ENCODE measurements around the gene ROPN1B. TPM values are rescaled to one million over a fixed set of nuclear protein-coding genes. Genes with fewer than 3 reads are reported as not detected.

The ROPN1B gene
- total RNA-seq, 2 experiments from 2014 or later: not detected

DNA sequence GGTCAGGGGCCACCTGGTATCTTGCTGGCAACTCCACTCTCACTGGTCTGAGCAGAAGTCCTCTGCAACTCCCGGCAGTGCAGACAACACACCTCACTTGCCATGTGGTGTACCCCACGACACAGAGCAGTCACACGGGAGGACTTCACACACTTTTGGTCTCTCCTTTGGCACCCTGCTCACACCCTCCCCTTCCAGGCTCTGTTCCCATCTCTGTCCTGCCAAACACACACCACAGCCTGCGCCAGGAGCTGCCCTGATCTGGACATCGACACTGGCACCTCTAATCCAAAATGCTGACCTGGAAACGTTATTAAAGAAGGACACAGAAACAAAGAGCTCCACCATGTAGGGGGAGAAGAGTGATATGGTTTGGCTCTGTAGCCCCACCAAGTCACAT, 57.8 kb downstream of the ROPN1B start:
- no peak overlapping the region for H3K27ac Mint-ChIP-seq
- no peak for DNase-seq
- CTCF ChIA-PET: no interaction called here
- H3K36me3 Mint-ChIP-seq (ENCODE audit: low read depth): peaks cover 47% of the 10 kb centered on the region
- no peak overlapping the region for H3K4me3 Mint-ChIP-seq
- H3K4me1 Mint-ChIP-seq (ENCODE audit: low read depth): peaks cover 3% of the 10 kb centered on the region
- intact Hi-C loops (cut with micrococcal nuclease): no loop called here
- H3K9me3 Mint-ChIP-seq: peaks cover 17% of the 10 kb centered on the region
- H3K27me3 Mint-ChIP-seq (ENCODE audit: low read depth): no peaks in the 10 kb centered on the region

DNA sequence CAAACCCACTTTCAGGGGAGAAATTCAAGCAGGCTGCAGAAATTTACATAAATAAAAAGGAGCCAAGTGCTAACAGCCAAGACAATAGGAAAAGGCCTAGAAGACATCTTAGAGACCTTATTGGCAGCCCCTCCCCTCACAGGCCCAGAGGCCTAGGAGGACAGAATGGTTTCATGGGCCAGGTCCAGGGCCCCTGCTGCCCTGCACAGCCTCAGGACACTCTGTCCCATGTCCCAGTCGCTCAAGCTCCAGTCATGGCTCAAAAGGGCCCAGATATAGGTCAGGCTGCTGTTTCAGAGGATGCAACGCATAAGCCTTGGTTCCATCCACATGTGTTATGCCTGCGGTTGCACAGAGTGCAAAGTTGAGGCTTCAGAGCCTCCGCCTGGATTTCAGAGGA, 59.1 kb downstream of the ROPN1B start:
- peaks cover 59% of the 10 kb centered on the region for H3K36me3 Mint-ChIP-seq (ENCODE audit: low read depth)
- intact Hi-C loops (cut with micrococcal nuclease): no loop called here
- H3K4me3 Mint-ChIP-seq: no peak overlapping the region
- H3K4me1 Mint-ChIP-seq (ENCODE audit: low read depth): peaks cover 3% of the 10 kb centered on the region
- no peak for DNase-seq
- peaks cover 17% of the 10 kb centered on the region for H3K9me3 Mint-ChIP-seq
- CTCF ChIA-PET: no interaction called here
- no peaks in the 10 kb centered on the region for H3K27me3 Mint-ChIP-seq (ENCODE audit: low read depth)
- no peak overlapping the region for H3K27ac Mint-ChIP-seq

DNA sequence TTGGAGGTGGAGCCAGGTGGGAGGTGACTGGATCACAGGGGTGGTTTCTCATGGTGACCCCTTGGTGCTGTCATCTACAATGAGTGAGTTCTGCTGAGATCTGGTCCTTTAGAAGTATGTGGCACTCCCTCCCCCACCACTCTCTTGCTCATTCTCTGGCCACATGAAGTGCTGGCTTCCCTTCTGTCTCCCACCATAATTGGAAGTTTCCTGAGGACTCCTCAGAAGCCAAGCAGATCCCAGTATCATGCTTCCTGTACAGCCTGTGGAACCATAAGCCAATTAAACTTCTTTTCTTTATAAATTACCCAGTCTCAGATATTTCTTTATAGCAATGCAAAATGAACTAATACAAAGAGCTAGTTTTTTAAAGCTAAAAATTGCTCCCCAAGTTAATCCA, 60.3 kb downstream of the ROPN1B start:
- CTCF ChIA-PET: no interaction called here
- Mint-ChIP-seq H3K9me3 (peaks cover 17% of the 10 kb centered on the region), H3K27ac (no peak overlapping the region), H3K36me3 (ENCODE audit: low read depth) (peaks cover 62% of the 10 kb centered on the region), H3K4me1 (ENCODE audit: low read depth) (peaks cover 3% of the 10 kb centered on the region), H3K4me3 (no peak overlapping the region), H3K27me3 (ENCODE audit: low read depth) (no peaks in the 10 kb centered on the region)
- intact Hi-C loops (cut with micrococcal nuclease): no loop called here
- DNase-seq: no peak

DNA sequence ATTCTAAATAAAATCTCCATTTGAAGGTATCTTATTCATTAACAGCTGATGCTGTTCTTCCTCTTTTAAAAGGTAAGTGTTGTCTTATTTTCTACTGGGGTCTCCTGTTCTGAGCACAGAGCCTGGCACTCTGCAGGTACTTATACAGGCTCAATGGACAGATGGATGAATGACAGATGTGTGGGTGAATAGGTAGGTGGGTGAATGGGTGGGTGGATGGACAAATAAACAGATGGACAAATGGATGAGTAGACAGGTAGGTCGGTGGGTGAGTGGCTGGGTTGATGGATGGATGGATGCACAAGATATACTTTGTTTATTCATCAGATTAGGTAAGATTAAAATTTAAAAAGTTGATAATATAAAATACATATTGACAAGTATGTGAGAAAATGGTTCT, 61.5 kb downstream of the ROPN1B start:
- Mint-ChIP-seq H3K4me1 (ENCODE audit: low read depth) (peaks cover 3% of the 10 kb centered on the region), H3K4me3 (no peak overlapping the region), H3K9me3 (peaks cover 17% of the 10 kb centered on the region), H3K27ac (no peak overlapping the region), H3K36me3 (ENCODE audit: low read depth) (peaks cover 70% of the 10 kb centered on the region), H3K27me3 (ENCODE audit: low read depth) (no peaks in the 10 kb centered on the region)
- CTCF ChIA-PET: no interaction called here
- DNase-seq: no peak
- intact Hi-C loops (cut with micrococcal nuclease): no loop called here

DNA sequence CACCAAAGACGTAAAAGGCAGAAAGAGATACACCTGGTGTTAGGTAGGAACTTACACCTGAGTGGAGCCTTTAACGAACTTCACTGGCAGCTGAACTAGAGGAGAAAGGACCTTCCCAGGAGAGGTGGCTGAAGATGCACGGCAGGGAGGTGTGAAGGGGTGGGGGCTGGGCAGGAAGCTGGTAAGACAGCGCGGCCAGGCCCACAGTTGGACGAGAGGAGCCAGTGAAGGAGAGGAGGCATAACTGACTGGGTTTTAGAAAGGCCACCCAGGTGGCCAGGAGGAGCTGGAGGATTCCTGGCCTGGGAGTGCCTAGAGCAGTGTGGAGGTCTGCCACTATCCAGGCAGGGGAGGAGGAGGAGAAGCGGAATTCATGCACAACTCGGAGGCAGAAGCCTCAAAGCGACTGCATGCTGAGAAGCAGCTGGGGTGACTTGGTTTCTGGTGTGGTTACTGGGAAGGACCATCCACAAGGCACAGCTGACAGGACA, 63.0 kb downstream of the ROPN1B start:
- no peak for DNase-seq
- Mint-ChIP-seq H3K27ac (no peak overlapping the region), H3K27me3 (ENCODE audit: low read depth) (no peaks in the 10 kb centered on the region), H3K4me1 (ENCODE audit: low read depth) (no peaks in the 10 kb centered on the region), H3K4me3 (no peak overlapping the region), H3K36me3 (ENCODE audit: low read depth) (peaks cover 66% of the 10 kb centered on the region), H3K9me3 (peaks cover 17% of the 10 kb centered on the region)
- intact Hi-C loops (cut with micrococcal nuclease): no loop called here
- CTCF ChIA-PET: interaction anchor here (0.6 kb wide), 1 partner anchor 12 kb away, joined by 3 read pairs; no protein-coding TSS in a partner anchor

Other genes with a start within 250 kb of the ROPN1B start
- 10 to 100 TPM; 24.0 to 24.7 TPM for gene SLC41A3, start 114.9 kb downstream of the ROPN1B start, total RNA-seq
- not detected for gene ALDH1L1, start 211.4 kb downstream of the ROPN1B start, total RNA-seq

Data from activated naive CD4-positive, alpha-beta T cell treated with anti-CD3 and anti-CD28 coated beads for 36 hours (primary cell).